Brain microvascular endothelial cell (primary cell): ENCODE measurements around the gene MPZL1.
A peak's percentile ranks its signal among the peaks of the same experiment; 100 is the strongest.

Experiments
- DNase-seq: peaks from one replicate; pipeline ENCODE4 v3.0.0-alpha.2; 2020
- H3K27ac ChIP-seq: fragments of 250-450 bp; sonication (Bioruptor Pico); 2 replicates; pipeline ENCODE4 v1.5.1; 2020; ENCODE audit warnings: mild to moderate bottlenecking, moderate library complexity
- H3K27me3 ChIP-seq: fragments of 250-450 bp; sonication (Bioruptor Pico); replicated peaks from 2 replicates; pipeline ENCODE4 v1.5.1; 2020; ENCODE audit warnings: mild to moderate bottlenecking
- H3K36me3 ChIP-seq: fragments of 250-450 bp; sonication (Bioruptor Pico); replicated peaks from 2 replicates; pipeline ENCODE4 v1.5.1; 2020; ENCODE audit warnings: mild to moderate bottlenecking
- H3K4me3 ChIP-seq: 2 replicates; pipeline ENCODE4 v1.5.1; 2011; ENCODE audit warnings: low read depth, mild to moderate bottlenecking, control low read depth, low read length, moderate library complexity
- in situ Hi-C: cut with HindIII; loops from 2 replicates; pipeline ENCODE4 v1.10.0; 2017; ENCODE audit warnings: low sequenced_read_pairs, low pct_ligation_motif_present
- TF ChIP-seq, protein P1 (sequence below): IDR thresholded peaks from 2 replicates; pipeline ENCODE4 v1.5.1; 2011; ENCODE audit warnings: low read depth, mild to moderate bottlenecking, moderate library complexity, low read length, control low read depth, inconsistent platforms; ENCODE audit errors: missing control alignments

The MPZL1 gene

GRCh38 chr1:167721617-167722151 is at the start of gene MPZL1:
TSS of gene MPZL1 (plus strand) at chr1:167721982. CDS start at chr1:167722152, 170 bp downstream.
- DNase-seq: peak; percentile 88
- peak within 1 kb of the TSS; percentile 81 for H3K4me3 ChIP-seq
- H3K27ac ChIP-seq: peak within 1 kb of the TSS; percentile 57
- TF ChIP-seq, protein P1, sequence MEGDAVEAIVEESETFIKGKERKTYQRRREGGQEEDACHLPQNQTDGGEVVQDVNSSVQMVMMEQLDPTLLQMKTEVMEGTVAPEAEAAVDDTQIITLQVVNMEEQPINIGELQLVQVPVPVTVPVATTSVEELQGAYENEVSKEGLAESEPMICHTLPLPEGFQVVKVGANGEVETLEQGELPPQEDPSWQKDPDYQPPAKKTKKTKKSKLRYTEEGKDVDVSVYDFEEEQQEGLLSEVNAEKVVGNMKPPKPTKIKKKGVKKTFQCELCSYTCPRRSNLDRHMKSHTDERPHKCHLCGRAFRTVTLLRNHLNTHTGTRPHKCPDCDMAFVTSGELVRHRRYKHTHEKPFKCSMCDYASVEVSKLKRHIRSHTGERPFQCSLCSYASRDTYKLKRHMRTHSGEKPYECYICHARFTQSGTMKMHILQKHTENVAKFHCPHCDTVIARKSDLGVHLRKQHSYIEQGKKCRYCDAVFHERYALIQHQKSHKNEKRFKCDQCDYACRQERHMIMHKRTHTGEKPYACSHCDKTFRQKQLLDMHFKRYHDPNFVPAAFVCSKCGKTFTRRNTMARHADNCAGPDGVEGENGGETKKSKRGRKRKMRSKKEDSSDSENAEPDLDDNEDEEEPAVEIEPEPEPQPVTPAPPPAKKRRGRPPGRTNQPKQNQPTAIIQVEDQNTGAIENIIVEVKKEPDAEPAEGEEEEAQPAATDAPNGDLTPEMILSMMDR: no peak
- in situ Hi-C loops: no loop called here
- H3K27me3 ChIP-seq: no peaks in the 10 kb centered on the region
- peaks cover 4% of the 10 kb centered on the region for H3K36me3 ChIP-seq

GRCh38 chr1:167672831-167673230 is 49.0 kb upstream of the MPZL1 start:
- TF ChIP-seq, protein P1: no peak
- no peaks in the 10 kb centered on the region for H3K36me3 ChIP-seq

DNA sequence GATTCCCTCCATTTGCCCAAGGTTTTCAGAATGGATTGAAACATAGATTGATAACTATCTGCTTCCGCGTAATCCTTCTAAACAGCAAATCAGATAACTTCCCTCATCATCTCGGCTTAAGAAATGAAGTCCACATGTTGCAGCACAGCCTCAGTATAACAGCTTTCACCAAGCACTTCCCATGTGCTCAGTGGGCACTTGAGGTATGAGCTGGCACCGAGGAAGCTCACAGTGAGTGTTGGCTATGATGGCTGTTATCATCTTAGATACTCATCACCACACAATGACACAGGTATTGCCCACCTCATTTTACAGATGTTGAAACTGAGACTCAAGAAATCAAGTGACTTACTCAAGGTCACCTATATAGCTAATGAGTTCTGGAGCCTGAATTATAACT is 48.5 kb upstream of the MPZL1 start:
- no peak for DNase-seq
- H3K27ac ChIP-seq: no peak overlapping the region
- TF ChIP-seq, protein P1: no peak
- H3K4me3 ChIP-seq: no peak overlapping the region
- H3K36me3 ChIP-seq: no peaks in the 10 kb centered on the region
- H3K27me3 ChIP-seq: no peaks in the 10 kb centered on the region
- in situ Hi-C loops: no loop called here

More at GRCh38 chr1:167672831-167673230, 49.0 kb upstream of the MPZL1 start:
- no peak overlapping the region for H3K27ac ChIP-seq
- H3K4me3 ChIP-seq: no peak overlapping the region
- in situ Hi-C loops: no loop called here
- no peaks in the 10 kb centered on the region for H3K27me3 ChIP-seq
- no peak for DNase-seq

DNA sequence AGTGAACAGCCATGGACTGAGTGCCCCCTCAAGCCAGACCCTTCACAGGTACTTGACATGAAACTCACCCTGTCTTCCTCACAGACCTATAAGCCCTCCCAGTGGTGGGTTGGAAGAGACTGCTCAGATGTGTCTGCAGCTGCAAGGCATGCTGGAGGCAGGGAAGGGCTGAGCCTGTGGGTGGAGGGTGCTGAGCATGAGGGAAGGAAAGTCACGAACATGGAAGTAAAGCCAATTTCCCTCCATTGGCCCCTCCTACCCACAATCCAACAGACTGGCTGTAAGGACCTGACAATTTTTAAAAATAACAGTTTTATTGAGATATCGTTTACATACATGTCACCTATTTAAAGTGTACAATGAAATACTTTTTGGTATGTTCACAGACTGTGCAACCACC is 47.6 kb upstream of the MPZL1 start:
- no peak for DNase-seq
- in situ Hi-C loops: no loop called here
- Histone ChIP-seq H3K4me3 (no peak overlapping the region), H3K27ac (no peak overlapping the region), H3K36me3 (no peaks in the 10 kb centered on the region), H3K27me3 (no peaks in the 10 kb centered on the region)
- TF ChIP-seq, protein P1: no peak

DNA sequence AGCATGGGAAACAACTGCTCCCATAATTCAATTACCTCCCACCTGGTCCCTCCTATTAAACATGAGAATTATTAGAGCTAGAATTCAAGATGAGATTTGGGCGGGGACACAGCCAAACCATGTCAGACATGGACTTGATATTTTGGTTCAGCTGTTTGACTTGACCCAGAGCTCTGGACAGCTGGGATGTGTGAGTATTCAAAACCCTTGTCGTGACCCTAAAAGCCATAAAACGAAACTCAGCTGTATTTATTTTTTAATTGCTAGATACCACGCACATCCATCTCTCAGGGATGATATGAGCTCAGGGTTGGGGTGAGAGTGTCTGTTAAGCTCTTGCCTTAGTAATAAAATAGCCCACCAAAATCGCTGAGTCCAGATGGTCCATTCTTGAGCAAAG is 46.3 kb upstream of the MPZL1 start:
- in situ Hi-C loops: no loop called here
- no peaks in the 10 kb centered on the region for H3K27me3 ChIP-seq
- no peak overlapping the region for H3K4me3 ChIP-seq
- H3K36me3 ChIP-seq: no peaks in the 10 kb centered on the region
- no peak for DNase-seq
- TF ChIP-seq, protein P1: no peak
- H3K27ac ChIP-seq: no peak overlapping the region
